GM18868 (cell line): Measurements from ENCODE around the gene POMT2.

Experiments
- ATAC-seq: cut with Tn5 transposase; IDR thresholded peaks from one replicate; pipeline ENCODE4 v1.9.1; 2021; ENCODE audit warnings: mild to moderate bottlenecking, moderate library complexity; ENCODE audit not compliant: unreplicated experiment

Gene POMT2

GRCh38 chr14:77268989-77269600, 51.6 kb downstream of the POMT2 start:
- no peak for ATAC-seq

GRCh38 chr14:77267937-77268699, 52.6 kb downstream of the POMT2 start:
- ATAC-seq: no peak

DNA sequence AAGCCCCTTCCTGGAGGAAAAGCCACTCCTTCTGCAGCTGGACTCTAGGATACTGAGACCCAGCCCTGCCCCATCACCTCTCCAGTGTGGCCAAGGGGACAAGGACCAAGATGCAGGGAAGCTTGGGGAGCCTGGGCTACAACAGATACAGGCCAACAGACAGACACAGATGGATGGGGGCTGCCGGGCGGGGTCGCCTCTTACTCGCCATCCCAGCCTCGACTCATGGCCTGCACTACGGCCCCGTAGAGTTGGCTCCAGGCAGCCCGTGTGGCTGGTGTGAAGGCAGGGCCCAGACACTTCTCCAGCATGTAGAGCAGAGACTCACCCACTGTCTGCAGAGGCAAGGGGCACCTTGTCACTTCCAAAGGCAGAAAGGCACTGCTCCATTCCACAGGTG, 54.3 kb downstream of the POMT2 start:
- no peak for ATAC-seq

DNA sequence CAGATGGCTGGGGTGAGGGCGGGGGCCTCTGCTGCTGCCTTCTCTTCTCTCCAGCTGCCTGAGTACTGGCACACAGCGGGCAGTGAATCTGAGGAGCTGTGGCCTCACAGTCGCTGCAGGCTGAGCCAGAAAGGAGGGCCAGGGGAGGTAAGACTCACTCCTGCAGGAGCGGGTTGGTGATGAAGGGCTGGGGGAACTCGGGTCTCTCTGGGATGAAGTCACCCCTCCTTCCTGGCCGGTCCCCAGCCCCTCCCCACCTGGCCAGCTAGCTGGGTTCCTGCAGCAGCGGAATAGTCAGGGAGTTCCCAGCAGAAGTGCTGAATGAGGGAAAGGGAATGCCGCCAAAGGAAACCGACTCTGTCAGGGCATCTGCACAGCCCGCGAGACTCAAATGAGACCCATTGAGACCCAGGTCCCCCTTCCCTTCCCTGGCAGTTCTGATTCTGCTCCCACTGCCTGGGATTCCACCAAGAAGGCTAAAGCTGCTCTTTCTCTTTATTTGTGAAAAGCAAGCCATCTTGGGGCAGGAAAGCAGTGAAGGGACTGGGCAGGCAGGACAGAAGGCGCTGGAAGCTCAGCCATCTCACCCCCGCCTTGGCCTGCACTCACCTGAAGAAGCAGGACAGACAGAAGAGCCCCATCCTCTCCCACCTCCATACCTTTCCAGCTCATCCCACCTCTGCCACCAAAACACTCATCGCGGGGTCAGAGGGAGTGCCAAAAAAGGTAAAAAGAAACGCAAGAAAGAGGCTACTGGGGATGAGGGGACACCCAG, 54.9 kb downstream of the POMT2 start:
- ATAC-seq: no peak

- no peak for ATAC-seq
These were observed 55.5 kb downstream of the POMT2 start for GRCh38 chr14:77265187-77265515.

GRCh38 chr14:77264466-77265186, 56.1 kb downstream of the POMT2 start:
- ATAC-seq: no peak

GRCh38 chr14:77260631-77261030, 60.1 kb downstream of the POMT2 start:
- ATAC-seq: no peak

DNA sequence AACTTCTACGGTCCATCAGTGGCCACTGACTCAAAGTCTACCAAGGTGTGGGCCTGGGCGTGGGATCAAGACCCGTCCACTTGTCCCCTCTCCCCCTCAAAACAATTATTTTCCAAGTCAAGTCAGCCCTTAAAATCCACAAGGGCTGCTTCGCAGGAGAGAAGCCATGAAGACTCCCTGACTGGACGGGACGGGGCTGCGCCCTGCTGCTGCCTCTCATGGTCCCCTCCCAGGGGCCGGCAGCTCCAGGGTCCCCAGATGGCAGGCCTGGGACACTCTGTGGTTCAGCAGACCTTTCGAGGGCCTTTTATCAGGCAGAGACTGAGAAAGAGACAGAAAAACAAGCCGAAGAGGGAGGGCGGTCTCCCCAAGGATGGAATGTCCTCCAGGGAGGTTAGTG, 60.5 kb downstream of the POMT2 start:
- no peak for ATAC-seq

DNA sequence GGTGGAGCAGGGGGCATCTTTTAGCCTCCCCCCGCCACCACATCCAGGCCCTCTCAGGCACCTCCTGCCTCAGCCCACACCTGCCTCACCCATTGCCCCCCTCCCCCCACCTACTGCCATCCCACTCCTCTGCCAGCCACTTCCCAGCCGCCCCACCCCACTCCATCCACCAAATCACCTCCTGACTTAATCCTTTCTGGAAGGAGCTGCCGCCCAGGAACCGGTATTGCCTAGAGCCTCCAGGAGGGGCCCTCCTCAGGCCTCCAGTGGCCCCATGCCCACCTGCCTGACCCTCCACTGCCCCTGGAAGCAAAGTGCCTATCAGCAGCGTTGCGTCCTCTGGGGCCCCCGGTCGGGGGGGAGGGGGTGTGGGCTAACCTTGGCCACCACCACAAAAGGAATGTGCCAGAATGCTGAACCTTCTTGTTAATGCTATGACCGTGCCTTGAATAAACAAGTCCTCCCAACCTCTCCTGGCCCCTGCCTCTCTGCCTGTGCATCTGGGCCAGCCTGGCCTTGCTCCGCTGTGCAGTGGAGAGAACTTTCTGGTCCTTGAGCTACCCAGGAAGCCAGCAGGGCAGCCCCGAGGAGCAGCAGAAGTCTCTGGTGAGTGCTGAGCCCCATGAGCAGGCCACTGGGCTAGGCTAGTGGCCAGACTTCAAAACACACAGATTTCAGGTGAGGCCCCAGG, 61.5 kb downstream of the POMT2 start:
- no peak for ATAC-seq

DNA sequence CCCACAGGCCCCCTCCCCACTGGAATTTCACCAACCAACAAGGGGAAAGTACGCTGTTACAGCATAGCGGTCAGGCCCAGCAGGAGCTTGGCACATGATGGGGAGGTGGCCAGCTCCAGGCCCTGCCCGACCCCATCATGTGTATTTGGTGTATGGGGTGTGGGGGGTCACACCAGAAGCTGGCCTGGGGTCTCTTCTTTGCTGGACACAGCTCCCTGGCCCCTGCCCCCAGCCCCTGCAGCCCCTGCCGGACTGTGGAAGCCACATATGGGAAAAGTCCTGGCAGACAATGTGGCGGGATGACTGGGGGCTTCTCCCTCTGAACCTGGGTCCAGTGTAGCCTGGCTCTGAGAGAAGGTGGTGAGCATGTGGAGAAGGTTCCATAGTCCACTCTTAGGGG, 62.1 kb downstream of the POMT2 start:
- no peak for ATAC-seq

- ATAC-seq: no peak
These were observed 63.0 kb downstream of the POMT2 start for GRCh38 chr14:77257700-77258099.

GRCh38 chr14:77256694-77257093, 64.0 kb downstream of the POMT2 start:
- no peak for ATAC-seq

- no peak for ATAC-seq
These were observed 67.1 kb downstream of the POMT2 start for GRCh38 chr14:77253333-77254190.

GRCh38 chr14:77251870-77252269, 68.8 kb downstream of the POMT2 start:
- ATAC-seq: no peak

DNA sequence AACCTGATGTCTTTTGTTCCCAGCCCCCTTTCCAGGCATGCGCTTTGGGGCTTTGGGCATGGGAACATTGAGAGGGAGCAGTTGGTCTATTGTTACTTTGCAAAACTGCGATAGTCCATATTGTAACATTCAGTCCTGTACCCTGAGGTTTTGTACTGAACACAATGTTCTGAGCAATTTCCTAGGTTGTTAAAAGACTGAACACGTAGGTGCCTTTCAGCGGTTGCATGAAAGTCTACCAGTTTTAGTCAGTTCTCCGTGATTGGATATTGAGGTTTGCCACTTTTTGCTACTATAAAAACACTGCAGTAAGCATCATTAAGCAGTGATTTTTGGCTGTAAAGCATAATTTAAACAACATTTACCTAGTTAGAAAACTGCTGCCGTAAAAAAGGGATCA, 69.8 kb downstream of the POMT2 start:
- no peak for ATAC-seq

- no peak for ATAC-seq
These were observed 71.4 kb downstream of the POMT2 start for GRCh38 chr14:77249286-77249685.

DNA sequence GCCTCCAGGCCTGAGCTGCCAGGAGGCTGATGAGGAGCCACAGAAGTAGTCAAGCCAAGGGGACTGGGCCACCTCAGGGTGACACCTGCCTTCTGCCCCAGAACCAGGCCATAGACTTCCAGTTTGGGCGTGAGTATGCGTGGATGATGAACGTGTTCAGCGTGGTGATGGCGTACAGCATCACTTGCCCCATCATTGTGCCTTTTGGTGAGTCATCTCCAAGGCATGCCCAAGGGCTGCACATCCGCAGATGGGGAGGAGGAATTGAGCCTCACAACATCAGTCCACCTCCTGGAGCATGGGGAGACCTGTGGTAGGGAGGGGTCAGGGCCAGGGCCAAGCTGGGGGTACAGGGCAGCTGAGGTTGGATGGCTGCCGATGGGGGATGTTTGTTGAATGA, 72.0 kb downstream of the POMT2 start:
- ATAC-seq: no peak

DNA sequence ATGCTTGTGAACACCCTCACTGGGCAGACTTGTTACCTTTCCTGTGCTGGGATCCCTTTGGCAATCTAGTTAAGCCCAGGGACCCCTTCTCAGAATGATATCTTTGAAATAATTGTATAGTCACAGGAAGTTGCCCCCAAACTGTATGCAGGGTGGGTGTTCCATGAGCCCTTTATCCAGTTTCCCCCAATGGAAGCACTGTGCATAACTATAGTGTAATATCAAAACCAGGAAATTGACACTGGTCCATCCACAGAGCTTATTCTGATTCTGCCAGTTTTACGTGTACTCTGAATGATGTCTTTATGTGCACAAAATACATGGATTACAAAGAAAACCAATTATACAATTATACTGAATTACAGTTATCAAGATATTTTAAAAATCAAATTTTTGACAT, 73.9 kb downstream of the POMT2 start:
- ATAC-seq: no peak

- ATAC-seq: no peak
These were observed 74.9 kb downstream of the POMT2 start for GRCh38 chr14:77245820-77246219.

- ATAC-seq: no peak
These were observed 76.8 kb downstream of the POMT2 start for GRCh38 chr14:77243853-77244252.
